HuH-7 (cell line): ENCODE results near the gene CAMK1D.

Experiments used
- DNase-seq: peaks from one replicate; pipeline ENCODE4 v3.0.0; 2011; ENCODE audit warnings: low spot score

Gene CAMK1D

GRCh38 chr10:12769323-12770044 lies 420.1 kb downstream of the CAMK1D start:
- peak; percentile 13 for DNase-seq

DNA sequence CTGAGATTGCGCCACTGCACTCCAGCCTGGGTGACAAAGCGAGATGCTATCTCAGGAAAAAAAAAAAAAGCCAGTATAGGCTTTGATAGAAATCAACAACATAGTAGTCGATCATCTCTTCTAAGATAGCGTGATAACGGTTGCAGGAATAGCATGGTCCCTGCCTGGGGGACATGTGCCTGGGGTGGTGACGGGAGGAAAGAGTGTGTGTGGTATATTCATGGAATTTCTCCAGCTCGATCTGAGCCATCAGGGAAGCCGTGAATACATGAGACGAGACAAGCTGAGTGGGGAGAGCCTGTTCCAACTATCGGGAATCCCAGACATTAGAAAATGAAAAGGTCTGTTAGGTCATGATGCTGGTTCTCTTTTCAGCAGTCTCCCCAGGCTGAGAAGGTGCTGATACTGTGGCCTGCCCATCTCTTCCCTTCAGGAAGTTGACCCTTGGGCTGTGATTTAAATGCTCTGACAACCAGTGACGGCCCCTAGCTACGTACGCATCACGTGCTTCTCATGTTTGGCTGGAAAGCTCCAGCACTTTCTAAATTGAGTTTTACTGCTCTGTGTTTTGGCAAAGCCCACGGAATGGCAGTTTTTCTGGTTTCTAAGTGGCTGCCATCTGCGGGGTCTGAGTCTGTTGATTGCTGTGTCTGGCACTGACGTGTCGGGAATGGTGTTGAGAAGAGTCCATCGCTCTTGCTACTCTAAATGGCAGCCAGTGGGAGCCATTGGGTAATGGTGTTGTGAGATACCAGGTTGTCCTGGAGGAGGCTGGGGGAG lies 422.8 kb downstream of the CAMK1D start:
- DNase-seq: no peak

- no peak for DNase-seq
These were observed 423.6 kb downstream of the CAMK1D start for GRCh38 chr10:12772797-12773587.

- no peak for DNase-seq
These were observed 425.0 kb downstream of the CAMK1D start for GRCh38 chr10:12774204-12774894.

GRCh38 chr10:12777840-12778585 lies 428.7 kb downstream of the CAMK1D start:
- DNase-seq: no peak

DNA sequence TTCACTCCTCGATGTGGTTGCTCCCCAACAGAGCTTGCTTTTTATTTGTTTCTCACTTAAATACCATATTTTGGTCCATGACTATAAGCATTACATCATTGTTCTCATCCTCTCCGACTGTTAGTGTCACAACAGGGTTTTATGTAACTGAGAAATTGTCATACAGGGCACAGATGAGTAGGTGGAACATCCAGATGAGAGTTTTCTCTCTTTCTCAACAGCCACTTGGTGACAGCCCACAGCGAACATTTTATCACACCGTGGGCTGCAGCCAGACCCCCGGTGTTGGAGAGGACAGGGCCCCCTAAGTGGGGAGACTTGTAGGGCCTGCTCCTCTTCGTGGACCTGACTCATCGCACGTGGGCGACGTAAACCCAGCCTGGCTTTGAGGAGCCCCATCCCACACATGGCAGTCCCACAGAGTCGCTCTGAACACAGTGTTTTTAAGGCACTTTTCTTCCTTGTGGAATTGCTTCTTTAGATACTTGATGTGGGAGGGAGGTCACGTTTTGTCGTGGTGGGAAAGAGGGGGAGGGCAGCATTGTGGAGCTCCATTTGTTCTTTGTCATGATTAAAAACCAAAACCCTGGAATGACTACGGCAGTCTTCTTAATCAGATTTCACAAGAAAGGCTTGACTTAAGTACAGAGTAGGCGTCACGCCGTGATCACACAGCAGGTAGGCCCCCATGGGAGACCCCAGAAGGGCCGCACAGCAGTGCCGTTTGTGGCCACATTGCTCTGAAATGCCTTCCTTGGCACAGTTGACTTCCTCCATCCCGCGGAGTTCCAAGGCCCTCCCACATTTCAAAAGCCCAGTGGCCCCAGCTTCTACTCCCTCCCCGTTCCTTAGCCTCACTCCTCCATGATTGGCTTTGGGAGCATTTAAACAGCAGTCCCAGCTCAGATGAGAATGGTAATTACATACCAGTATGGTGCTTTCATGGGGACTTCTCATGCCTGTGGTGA lies 431.6 kb downstream of the CAMK1D start:
- DNase-seq: no peak

DNA sequence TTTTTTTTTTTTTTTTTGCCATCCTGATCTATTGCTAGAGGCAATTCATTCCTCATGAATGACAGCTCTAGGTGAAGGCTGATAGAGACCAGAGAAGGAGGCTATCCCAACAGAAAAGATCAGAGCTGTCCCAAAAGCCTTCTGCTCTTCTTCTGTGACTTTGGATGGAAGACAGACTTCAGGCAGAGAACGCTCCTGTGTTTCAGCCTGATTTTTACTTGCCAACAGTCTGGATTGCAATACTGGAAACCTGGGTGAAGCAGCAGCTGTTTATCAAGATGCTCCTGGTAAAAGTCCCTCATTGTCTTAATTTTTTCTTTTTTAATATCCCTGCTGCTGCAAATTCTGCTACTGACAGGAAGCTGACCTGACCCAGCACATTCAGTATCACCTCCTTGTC lies 432.6 kb downstream of the CAMK1D start:
- DNase-seq: no peak

DNA sequence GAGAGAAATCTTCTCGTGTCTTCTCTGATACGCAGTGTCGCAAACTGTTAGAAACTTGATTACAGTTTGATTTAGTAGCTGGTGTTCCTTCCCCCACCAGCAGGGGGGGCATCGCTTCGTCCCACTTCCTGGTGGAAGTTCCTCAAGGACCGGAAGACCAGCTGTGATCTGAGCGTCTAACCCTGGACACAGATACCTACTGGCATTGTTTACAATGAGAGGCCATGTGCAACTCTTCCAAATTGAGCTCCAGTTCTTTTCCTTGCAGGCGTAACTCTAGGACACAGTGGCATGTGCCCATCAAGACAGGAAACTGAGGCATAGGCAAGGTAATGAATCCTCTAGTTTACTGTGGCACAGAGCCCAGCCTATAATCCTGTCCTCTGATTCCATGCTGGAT lies 433.2 kb downstream of the CAMK1D start:
- DNase-seq: peak; percentile 46

DNA sequence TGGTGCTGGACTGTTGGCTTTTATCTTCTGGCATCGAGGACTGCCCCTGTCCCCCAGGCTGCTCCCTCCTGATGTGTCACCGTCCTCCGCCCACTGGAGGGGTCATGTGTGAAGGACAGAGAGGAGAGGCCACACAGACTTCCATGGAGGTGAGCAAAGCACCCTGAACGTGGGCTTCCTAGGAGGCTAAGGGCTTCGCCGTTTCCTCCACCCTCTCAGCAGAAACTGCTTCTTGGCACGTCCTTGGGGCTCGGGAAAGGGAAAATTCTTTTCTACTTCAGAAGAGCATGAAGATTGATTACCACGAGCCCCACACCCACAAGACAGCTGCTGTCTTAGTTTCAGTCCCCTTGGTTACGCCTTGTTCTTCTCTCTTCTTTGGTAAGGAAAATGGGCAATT lies 433.9 kb downstream of the CAMK1D start:
- no peak for DNase-seq

DNA sequence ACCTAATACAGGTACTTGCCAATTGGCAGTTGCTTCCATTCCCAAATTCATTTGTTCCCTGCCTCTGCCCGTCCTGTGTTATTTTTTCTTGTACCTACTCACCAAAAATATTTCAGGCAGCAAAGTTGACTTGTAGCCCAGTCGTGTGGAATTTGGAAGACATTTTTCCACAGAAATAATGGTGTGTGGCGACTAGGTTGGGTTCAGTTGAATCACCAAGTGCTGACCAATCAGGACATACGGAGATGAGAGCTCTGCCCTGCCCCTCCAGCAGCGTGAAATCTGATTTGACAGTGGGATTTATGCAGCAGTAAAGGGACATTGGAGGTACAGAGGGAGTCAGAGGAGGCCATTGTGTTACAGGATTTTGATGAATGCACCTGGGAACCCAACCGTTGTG lies 435.3 kb downstream of the CAMK1D start:
- no peak for DNase-seq

DNA sequence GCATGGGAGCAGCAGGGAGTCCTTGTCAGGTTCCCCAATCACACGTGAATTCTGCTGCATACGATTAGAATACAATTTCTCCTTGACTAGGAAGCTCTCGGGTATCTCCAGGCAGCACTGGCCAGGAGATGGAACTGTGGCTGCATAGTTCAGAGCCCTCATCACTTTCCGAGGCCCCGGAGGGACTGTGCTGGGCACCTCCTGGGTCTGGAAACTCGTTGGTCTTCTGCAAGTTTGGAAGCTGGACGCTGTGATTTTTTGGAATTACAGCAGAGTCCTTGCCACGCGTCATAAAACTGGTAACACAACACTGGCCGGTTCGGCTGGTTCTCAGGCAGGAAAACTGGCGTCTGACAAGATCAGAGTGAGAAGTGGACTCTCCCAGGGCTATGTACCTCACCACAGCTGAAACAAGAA lies 436.1 kb downstream of the CAMK1D start:
- DNase-seq: no peak

GRCh38 chr10:12787297-12787696 lies 437.9 kb downstream of the CAMK1D start:
- no peak for DNase-seq

DNA sequence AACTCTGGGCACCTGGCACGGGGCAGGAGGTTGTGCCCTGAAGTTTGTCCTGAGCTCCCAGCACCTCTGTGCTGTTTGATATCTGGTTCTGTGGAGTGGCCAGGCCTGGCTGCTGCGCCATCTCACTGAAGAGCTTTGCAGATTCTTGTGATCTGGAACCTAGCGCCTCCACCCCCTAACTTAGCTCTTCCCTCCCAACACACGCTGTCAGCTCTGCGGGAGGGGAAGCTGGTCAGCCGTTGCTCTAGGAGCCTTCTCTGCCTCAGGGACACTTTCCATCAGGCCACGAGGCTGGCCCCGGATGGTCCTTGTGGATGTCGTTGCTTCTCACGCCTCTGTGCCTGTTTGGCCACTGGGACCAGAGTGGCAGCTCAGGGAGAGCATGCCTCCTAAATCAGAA lies 438.9 kb downstream of the CAMK1D start:
- no peak for DNase-seq

GRCh38 chr10:12790270-12790669 lies 440.9 kb downstream of the CAMK1D start:
- DNase-seq: no peak

DNA sequence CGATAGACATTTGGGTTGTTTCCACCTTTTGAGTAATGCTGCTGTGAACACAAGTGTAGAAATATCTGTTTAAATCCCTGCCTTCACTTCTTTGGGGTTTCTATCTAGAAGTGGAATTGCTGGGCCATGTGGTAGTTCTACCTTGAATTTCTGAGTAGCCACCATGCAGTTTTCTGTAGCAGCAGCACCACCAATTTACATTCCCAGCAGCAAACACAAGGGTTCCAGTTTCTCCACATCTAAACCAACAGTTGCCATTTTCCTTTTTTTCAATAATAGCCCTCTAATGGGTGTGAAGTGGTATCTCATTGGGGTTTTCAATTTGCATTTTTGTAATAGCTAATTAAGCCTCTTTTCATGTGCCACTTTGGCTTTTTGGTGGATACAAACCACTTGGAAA lies 442.4 kb downstream of the CAMK1D start:
- no peak for DNase-seq

DNA sequence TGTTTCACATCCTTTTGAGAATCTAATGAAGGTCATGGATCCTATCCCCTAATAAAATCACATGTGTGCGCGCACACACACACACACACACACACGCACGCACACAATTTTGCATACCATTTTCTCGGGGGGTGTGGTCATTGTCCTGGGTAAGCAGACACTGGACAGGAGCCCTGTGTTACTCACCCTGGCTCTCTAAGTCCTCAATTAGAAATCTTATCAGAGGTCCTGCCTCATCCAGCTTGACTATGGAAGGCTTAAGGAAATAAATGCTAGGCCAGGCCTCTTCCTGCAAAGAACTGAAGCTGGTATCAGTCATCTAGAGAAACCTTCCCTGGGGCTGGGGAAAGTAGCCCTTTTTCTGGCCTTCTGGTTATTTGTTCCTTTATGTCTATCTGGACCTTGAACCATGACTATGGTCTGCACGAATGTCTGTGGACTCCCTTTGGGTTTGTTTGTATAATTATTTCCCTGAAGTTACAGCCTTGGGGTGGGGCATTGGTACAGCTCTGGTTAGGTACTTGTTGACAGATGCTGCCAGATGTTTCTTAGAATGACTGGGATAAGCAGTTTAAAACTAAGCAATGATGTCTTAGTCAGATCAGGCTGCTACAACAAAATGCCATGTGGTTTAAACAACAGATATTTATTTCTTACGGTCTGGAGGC lies 443.7 kb downstream of the CAMK1D start:
- DNase-seq: no peak

- DNase-seq: no peak
These were observed 446.2 kb downstream of the CAMK1D start for GRCh38 chr10:12795315-12796110.

DNA sequence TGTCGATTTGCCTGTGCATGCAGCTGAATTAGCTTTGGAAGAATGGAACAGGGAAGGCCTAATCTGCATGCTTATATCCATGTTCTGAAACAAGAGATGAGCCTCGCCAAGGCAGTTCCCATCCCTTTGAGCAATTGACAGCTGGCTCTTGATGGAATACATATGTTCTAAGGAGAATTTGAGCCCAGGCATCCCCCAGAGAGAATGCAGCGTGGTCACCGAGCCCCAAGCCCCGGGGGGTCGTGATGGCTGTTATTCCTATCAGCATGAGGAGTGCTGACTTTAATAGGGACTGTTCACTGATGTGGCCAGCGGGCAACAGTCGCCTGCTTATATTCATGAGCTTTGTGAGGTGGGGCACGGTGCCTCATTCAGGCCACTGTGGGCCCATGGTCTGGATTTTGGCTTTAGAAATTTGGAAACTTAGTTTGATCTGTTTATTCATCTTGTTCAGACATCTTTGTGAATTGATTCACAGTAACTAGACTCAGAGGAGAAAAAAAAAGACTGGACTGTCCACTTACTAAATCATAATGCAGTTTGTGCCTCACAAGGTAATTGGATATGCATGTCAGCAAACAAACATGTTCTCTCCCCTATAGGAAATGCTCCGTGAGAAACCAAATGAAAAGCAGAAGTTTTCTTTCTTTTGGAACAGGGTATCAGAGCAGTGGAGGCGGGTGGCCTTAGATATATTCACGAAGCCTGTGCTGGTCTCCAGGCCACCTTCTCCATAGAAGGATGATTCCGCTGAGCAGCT lies 447.2 kb downstream of the CAMK1D start:
- DNase-seq: no peak
